Smooth muscle cell (in vitro differentiated cells): Measurements from ENCODE around the gene LHX1. TPM values are rescaled to one million over a fixed set of nuclear protein-coding genes. Genes with fewer than 3 reads are reported as not detected.

ENCODE experiments used
- DNase-seq: peaks from one replicate; lab custom pipeline; 2025; ENCODE audit not compliant: unreplicated experiment; lab: John Stamatoyannopoulos, UW
- H2AFZ ChIP-seq: fragments of 200-600 bp; sonication (generic); 2 replicates; pipeline ENCODE4 v1.6.0; 2016; ENCODE audit warnings: antibody characterized with exemption, low read depth, mild to moderate bottlenecking
- H3F3A ChIP-seq: fragments of 200-600 bp; sonication (generic); 2 replicates; pipeline ENCODE4 v1.6.0; 2017; ENCODE audit warnings: antibody characterized with exemption, low read depth
- H3K27ac ChIP-seq: fragments of 200-600 bp; sonication (generic); 2 replicates; pipeline ENCODE4 v1.5.1; 2016; ENCODE audit warnings: low read depth, mild to moderate bottlenecking
- H3K27me3 ChIP-seq: fragments of 200-600 bp; sonication (generic); 2 replicates; pipeline ENCODE4 v1.6.1; 2016; ENCODE audit warnings: low read depth, mild to moderate bottlenecking
- H3K36me3 ChIP-seq: fragments of 200-600 bp; sonication (generic); 2 replicates; pipeline ENCODE4 v1.5.1; 2016; ENCODE audit warnings: low read depth
- H3K4me1 ChIP-seq: fragments of 200-600 bp; sonication (generic); 2 replicates; pipeline ENCODE4 v1.5.1; 2016; ENCODE audit warnings: low read depth
- H3K4me2 ChIP-seq: fragments of 200-600 bp; sonication (generic); 2 replicates; pipeline ENCODE4 v1.6.0; 2016; ENCODE audit warnings: mild to moderate bottlenecking
- H3K4me3 ChIP-seq: fragments of 200-600 bp; sonication (generic); 2 replicates; pipeline ENCODE4 v1.5.1; 2016; ENCODE audit warnings: mild to moderate bottlenecking
- H3K79me2 ChIP-seq: fragments of 200-600 bp; sonication (generic); 2 replicates; pipeline ENCODE4 v1.6.0; 2016; ENCODE audit warnings: low read depth, mild to moderate bottlenecking
- H3K9ac ChIP-seq: fragments of 200-600 bp; sonication (generic); 2 replicates; pipeline ENCODE4 v1.6.0; 2016; ENCODE audit warnings: low read depth
- H3K9me3 ChIP-seq: fragments of 200-600 bp; sonication (generic); replicated peaks from 2 replicates; pipeline ENCODE4 v1.5.1; 2016; ENCODE audit warnings: low read depth
- H4K20me1 ChIP-seq: fragments of 200-600 bp; sonication (generic); 2 replicates; pipeline ENCODE4 v1.6.0; 2016; ENCODE audit warnings: low read depth
- WGBS: methylation state at CpG from one replicate; pipeline ENCODE4 v1.1.7; 2016; ENCODE audit warnings: low lambda C conversion rate; 5-methylcytosine and 5-hydroxymethylcytosine counted together
- polyA plus RNA-seq: library from polyadenylated mRNA; unstranded; fragments of >200 nt; fragmentation: Nextera tagmentation; extraction: Ambion mirVana; gene quantifications from 2 replicates; pipeline ENCODE4 v1.2.1, GENCODE V29; 2016
- total RNA-seq: library from RNA; depleted of rRNA; stranded (reverse); fragments of >200 nt; gene quantifications from 2 replicates; pipeline ENCODE4 v1.2.3, GENCODE V29; 2014
- TF ChIP-seq, protein P1 (sequence below): fragments of 200-600 bp; sonication (generic); IDR thresholded peaks from 2 replicates; pipeline ENCODE4 v1.5.1; 2017; ENCODE audit warnings: borderline replicate concordance, mild to moderate bottlenecking, antibody characterized with exemption; ENCODE audit not compliant: insufficient read depth, poor library complexity, severe bottlenecking

The LHX1 gene
- total and polyA plus RNA-seq, 2 experiments from 2014 or later = not detected

- H3F3A ChIP-seq = no peaks in the 10 kb centered on the region
- peaks cover 83% of the 10 kb centered on the region for H3K27me3 ChIP-seq
- no peak overlapping the region for H2AFZ ChIP-seq
- TF ChIP-seq, protein P1, sequence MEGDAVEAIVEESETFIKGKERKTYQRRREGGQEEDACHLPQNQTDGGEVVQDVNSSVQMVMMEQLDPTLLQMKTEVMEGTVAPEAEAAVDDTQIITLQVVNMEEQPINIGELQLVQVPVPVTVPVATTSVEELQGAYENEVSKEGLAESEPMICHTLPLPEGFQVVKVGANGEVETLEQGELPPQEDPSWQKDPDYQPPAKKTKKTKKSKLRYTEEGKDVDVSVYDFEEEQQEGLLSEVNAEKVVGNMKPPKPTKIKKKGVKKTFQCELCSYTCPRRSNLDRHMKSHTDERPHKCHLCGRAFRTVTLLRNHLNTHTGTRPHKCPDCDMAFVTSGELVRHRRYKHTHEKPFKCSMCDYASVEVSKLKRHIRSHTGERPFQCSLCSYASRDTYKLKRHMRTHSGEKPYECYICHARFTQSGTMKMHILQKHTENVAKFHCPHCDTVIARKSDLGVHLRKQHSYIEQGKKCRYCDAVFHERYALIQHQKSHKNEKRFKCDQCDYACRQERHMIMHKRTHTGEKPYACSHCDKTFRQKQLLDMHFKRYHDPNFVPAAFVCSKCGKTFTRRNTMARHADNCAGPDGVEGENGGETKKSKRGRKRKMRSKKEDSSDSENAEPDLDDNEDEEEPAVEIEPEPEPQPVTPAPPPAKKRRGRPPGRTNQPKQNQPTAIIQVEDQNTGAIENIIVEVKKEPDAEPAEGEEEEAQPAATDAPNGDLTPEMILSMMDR = no peak
- no peaks in the 10 kb centered on the region for H3K36me3 ChIP-seq
- no peaks in the 10 kb centered on the region for H3K79me2 ChIP-seq
- WGBS = 54% methylated on average over 7 of the region's 7 CpGs
- no peak overlapping the region for H3K9ac ChIP-seq
- H3K4me2 ChIP-seq = no peak overlapping the region
- no peak for DNase-seq
- H4K20me1 ChIP-seq = peaks cover 15% of the 10 kb centered on the region
- H3K9me3 ChIP-seq = no peaks in the 10 kb centered on the region
- H3K4me3 ChIP-seq = no peak overlapping the region
- peaks cover 39% of the 10 kb centered on the region for H3K4me1 ChIP-seq
- H3K27ac ChIP-seq = no peak overlapping the region
These were observed 6.1 kb upstream of the LHX1 start for GRCh38 chr17:36931096-36931696.

DNA sequence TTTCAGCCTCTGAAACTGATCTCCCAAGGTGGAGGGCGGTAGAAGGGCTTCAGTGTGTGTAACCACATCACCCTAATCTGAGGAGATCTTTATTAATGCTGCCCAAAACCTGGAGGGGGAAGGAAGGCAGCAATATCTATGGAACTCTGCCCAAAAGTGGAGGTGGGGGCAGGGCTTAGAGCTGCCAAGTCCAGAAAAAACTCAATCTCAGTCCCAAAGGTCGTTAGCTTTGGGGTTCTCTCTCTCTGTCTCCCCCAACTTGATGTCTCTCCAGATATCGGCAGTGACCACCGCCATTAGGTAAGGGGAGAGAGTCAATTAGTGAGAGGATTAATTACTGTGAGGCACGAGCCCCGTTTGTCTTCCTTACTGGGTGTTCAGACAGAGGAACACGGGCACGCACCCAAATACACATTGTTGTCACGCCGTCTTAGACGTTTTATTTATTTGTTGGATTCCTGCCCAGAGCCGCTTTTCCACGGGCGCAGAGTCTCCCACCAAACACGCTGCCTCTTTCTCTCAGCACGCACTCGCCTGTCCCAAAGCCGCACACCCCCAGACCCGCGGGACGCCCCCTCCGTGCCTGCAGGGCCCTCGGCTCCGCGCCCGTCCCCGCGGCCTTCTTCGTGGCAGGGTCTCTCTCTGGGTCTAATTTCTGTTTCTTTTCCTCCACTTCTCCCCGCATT lies 5.4 kb upstream of the LHX1 start:
- H3K36me3 ChIP-seq = no peaks in the 10 kb centered on the region
- no peak overlapping the region for H3K9ac ChIP-seq
- TF ChIP-seq, protein P1 = no peak
- H3K27ac ChIP-seq = no peak overlapping the region
- 11% methylated on average over 30 of the region's 30 CpGs for WGBS
- no peaks in the 10 kb centered on the region for H3K9me3 ChIP-seq
- peaks cover 90% of the 10 kb centered on the region for H3K27me3 ChIP-seq
- no peak for DNase-seq
- H3K4me2 ChIP-seq = peak overlapping the region; percentile 71
- no peaks in the 10 kb centered on the region for H3F3A ChIP-seq
- peaks cover 45% of the 10 kb centered on the region for H3K4me1 ChIP-seq
- H2AFZ ChIP-seq = no peak overlapping the region
- peaks cover 15% of the 10 kb centered on the region for H4K20me1 ChIP-seq
- no peaks in the 10 kb centered on the region for H3K79me2 ChIP-seq
- peak overlapping the region; percentile 8 for H3K4me3 ChIP-seq

GRCh38 chr17:36932383-36932693 lies 4.9 kb upstream of the LHX1 start:
- no peaks in the 10 kb centered on the region for H3K9me3 ChIP-seq
- TF ChIP-seq, protein P1 = no peak
- peaks cover 15% of the 10 kb centered on the region for H4K20me1 ChIP-seq
- no peak overlapping the region for H3K27ac ChIP-seq
- 4% methylated on average over 14 of the region's 16 CpGs for WGBS
- H3K4me1 ChIP-seq = peaks cover 50% of the 10 kb centered on the region
- no peak for DNase-seq
- peaks cover 95% of the 10 kb centered on the region for H3K27me3 ChIP-seq
- peak overlapping the region; percentile 8 for H3K4me3 ChIP-seq
- H2AFZ ChIP-seq = no peak overlapping the region
- peak overlapping the region; percentile 71 for H3K4me2 ChIP-seq
- H3K79me2 ChIP-seq = no peaks in the 10 kb centered on the region
- H3F3A ChIP-seq = no peaks in the 10 kb centered on the region
- H3K9ac ChIP-seq = no peak overlapping the region
- H3K36me3 ChIP-seq = no peaks in the 10 kb centered on the region
